Measurements from ENCODE around the gene GPR89A.
"Not testable (repeated sequence)": the region's sequence is repeated elsewhere in the genome, so short reads cannot be mapped to it uniquely, and the experiment has no call there.

Gene GPR89A

DNA sequence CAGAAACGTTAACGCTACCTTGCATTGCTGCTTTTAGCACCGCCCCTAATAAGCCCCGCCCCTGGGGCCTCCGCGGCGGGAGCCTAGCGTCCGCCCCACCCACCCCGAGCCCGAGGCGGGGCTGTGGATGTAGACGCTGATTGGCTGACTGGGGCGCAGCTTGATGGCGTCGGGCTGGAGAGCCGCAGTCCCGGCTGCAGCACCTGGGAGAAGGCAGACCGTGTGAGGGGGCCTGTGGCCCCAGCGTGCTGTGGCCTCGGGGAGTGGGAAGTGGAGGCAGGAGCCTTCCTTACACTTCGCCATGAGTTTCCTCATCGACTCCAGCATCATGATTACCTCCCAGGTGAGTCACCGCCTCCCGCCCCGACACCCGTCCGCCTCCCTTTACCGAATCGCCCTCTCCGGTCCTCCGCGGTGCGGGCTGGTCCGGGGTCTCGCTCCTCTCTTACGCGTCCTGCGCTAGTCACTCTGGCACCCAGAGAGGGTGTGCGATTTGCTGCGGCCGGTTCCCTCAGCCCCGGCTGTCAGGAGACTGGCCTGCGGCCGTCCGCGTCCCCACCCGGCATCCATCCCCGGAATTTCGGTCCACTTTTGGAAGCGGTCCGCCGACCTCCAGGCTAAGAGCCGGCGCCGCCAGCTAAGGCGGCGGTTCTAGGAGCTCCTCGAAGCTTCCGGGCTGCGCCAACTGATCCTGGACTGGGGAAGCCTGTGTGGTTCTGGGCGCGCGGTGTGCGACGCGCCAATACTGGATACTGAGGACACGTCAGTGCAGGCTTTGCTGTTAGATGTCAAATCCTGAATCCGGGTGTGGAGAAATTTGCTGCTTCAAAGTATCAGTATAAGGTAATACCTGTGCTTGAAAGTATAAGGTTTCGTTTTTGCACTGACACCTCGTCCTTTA is at the start of gene GPR89A:
Gene GPR89A, plus strand, starts transcription at position 156 of the 901 bp plus-strand sequence. Its CDS starts 146 bp downstream, at position 302.
- peak; percentile 89 to 94 for DNase-seq (ENCODE audit: low read depth in 2 of 2)

DNA sequence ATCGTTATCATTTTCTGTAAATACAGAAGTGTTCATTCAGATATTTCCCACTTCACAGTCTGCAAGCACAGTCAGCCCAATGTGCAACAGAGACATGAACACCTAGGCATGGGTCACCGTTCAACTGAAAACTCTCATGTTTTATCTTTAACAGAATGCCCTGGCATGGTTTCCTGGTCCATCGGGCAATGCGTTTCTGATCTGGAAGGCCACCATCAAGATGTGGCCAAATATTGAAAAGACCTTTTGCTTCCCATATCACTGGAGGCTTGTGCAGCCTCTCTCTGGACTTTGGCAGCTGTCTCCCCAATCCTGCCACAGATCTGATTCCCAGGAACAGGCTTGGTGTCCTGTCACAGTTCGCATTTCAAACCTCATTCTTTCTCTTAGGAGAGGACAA is 21.0 kb upstream of the GPR89A start:
- not testable (repeated sequence) for DNase-seq (ENCODE audit: low read depth in 2 of 2)

DNA sequence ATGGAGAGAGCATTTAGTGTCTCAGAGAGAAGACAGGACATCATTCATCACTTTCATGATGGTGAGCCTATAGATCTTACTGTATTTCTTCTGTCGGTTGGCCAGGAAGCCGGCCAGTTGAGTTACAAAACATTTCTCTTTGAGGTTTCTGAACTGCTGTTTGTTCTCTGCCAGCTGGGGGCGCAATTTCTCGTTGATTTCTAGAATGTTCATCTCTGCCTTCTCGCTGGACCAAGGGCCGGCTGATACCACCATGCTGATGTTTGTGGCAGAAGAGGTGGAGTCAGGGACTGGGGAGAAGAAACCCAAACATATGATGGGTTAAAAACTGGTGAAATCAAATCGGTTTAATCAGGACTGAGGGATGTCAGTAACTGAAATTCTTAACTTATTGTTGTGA is 17.0 kb upstream of the GPR89A start:
- DNase-seq (ENCODE audit: low read depth in 2 of 2), result peak; percentile 7 to 24

DNA sequence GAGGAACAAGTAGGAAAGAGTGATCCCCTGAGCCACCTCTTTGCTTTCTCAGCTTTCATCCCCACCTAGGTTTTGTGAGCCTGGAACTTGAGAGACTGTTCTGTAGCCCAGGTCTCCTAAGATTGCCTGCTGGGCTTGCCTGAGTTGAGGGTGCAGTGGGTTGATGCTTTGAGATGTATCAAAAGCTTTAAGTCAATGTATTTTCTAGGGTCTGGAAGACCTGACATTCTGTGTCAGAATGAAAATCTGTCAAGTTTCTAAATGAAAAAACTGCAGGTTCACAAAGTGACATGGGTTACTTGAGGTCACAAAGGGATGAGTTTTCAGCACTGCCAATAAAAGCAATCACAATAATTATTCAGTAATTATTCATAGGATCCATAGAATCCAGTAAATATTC is 15.4 kb upstream of the GPR89A start:
- not testable (repeated sequence) for DNase-seq (ENCODE audit: low read depth in 2 of 2)

- DNase-seq (ENCODE audit: low read depth in 2 of 2), result not testable (repeated sequence)
Observed at GRCh38 chr1:145595421-145595820, 12.4 kb upstream of the GPR89A start.

- not testable (repeated sequence) for DNase-seq (ENCODE audit: low read depth in 2 of 2)
Observed at GRCh38 chr1:145596236-145596635, 11.6 kb upstream of the GPR89A start.

- not testable (repeated sequence) for DNase-seq (ENCODE audit: low read depth in 2 of 2)
Observed at GRCh38 chr1:145599426-145599825, 8.4 kb upstream of the GPR89A start.

- no peak for DNase-seq (ENCODE audit: low read depth in 2 of 2)
Observed at GRCh38 chr1:145601593-145601992, 6.2 kb upstream of the GPR89A start.

GRCh38 chr1:145606840-145607239 is 948 bp upstream of the GPR89A start:
- DNase-seq (ENCODE audit: low read depth in 2 of 2), result not testable (repeated sequence)

GRCh38 chr1:145607289-145607688 is 499 bp upstream of the GPR89A start:
- DNase-seq (ENCODE audit: low read depth in 2 of 2), result not testable (repeated sequence)

GRCh38 chr1:145610744-145611143 is 3.0 kb downstream of the GPR89A start:
- DNase-seq (ENCODE audit: low read depth in 2 of 2), result not testable (repeated sequence)

DNA sequence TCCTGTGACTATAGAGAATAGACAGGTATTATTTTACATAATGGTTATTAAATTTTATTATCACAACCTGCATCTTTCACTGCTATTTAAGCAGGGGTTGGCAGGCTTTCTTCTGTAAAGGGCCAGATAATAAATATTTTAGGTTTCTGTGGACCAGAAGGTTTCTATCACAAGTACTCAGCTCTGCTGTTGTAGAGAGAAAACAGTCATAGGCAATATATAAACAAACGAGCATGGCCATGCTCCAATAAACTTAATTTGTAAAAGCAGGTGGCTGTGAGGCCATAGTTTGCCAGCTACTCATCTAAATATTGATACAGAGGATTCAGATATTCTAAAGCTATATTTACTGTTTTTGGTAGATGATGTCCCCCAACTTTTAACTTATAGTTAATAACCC is 12.3 kb downstream of the GPR89A start:
- not testable (repeated sequence) for DNase-seq (ENCODE audit: low read depth in 2 of 2)

DNA sequence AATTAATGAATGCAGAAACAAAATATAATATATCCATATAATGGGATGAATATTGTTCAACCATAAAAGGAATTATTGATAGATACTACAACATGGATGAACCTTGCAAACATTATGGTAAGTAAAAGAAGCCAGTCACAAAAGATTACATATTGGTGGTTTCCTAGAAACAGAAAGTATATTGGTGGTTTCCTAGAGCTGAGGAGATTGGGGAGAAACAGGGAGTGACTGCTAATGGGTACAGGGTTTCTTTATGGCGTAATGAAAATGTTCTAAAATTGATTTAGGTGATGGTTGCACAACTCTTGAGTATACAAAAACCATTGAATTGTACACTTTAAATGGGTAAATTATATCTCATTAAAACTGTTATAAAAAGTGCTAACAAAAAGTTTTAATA is 14.4 kb downstream of the GPR89A start:
- DNase-seq (ENCODE audit: low read depth in 2 of 2), result not testable (repeated sequence)

DNA sequence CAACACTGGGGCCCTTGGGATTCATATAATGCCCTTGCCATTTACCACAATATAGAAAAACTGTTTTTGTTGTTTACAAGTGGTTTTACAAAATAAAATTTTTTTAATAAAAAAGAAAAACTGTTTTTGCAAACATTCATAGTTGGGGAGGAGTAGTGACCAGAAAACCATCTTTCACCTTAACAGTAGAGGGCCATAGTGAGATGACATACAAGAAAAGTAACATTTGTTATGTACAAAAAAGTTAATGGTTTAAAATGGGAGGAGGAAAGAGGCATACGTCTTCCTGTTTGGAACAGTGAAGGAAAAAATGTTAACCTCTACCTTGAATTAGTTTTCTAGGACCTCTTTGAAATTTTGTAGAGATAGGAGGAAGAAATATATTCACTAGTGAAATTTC is 28.4 kb downstream of the GPR89A start:
- DNase-seq (ENCODE audit: low read depth in 2 of 2), result not testable (repeated sequence)

- DNase-seq (ENCODE audit: low read depth in 2 of 2), result not testable (repeated sequence)
Observed at GRCh38 chr1:145641886-145642285, 34.1 kb downstream of the GPR89A start.

GRCh38 chr1:145643990-145644389 is 36.2 kb downstream of the GPR89A start:
- not testable (repeated sequence) for DNase-seq (ENCODE audit: low read depth in 2 of 2)

DNA sequence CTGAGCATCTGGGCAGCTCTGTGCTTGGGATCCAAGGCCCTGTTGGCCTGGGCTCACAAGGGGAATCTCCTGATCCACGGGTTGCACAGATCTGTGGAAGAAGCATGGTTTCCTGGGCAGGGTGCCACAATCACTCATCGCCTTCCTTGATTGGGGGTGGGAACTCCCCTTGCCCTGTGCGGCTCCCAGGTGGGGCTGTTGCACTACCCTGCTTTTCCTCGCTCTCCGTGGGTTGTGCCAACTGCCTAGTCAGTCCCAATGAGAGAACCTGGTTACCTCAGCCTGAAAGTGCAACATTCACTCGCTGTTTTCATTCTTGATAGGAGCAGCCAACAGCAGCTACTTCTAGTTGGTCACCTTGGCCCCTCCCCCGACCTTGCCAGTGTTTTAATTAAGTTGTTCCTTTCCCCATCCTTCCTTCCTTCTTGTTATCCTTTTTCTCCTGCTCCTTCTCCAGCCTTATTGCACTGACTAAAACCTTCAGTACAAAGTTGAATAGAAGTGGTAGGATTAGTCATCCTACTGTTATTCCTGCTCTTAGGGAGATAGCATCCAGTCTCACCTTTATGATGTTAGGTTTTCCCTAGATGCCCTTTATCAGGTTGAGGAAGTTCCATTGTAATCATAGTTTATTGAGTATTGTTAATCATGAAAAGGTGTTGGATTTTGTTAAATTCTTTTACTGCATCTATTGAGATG is 48.6 kb downstream of the GPR89A start:
- not testable (repeated sequence) for DNase-seq (ENCODE audit: low read depth in 2 of 2)

GRCh38 chr1:145662502-145662901 is 54.7 kb downstream of the GPR89A start:
- DNase-seq (ENCODE audit: low read depth in 2 of 2), result not testable (repeated sequence)

- DNase-seq (ENCODE audit: low read depth in 2 of 2), result not testable (repeated sequence)
Observed at GRCh38 chr1:145665015-145665414, 57.2 kb downstream of the GPR89A start.

- DNase-seq (ENCODE audit: low read depth in 2 of 2), result not testable (repeated sequence)
Observed at GRCh38 chr1:145670995-145671745, 63.4 kb downstream of the GPR89A start.

DNA sequence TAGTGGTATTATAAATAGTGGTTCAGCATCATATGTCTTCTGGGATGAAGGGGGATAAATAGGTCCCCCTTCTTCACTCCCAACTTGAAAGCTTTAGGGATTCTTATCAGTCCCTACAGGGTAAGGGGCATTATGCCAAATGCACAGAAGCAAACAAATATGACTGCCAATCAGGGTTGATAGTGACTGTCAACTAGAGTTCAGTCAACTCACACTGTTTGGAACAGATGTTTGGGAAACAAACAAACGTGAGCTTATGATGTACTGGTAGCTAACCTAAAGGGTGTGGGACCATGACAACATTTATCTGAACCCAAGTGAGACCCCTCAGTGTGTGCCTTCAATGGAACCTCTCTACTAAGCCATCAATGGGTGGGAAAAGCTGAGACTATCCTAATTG is 65.4 kb downstream of the GPR89A start:
- DNase-seq (ENCODE audit: low read depth in 2 of 2), result not testable (repeated sequence)

GRCh38 chr1:145684858-145685257 is 77.1 kb downstream of the GPR89A start:
- not testable (repeated sequence) for DNase-seq (ENCODE audit: low read depth in 2 of 2)

All from stimulated activated CD8-positive, alpha-beta memory T cell treated with anti-CD3 and anti-CD28 coated beads, Interleukin-7, amount 100 ng/mL, for 4 hours (primary cell).